Gastroesophageal sphincter (tissue), 4 donors: ENCODE results near the gene IMMP2L. TPM values are rescaled to one million over a fixed set of nuclear protein-coding genes. Genes with fewer than 3 reads are reported as not detected.

Source experiments
- ATAC-seq: fragments of 150-250 bp; one replicate; pipeline ENCODE4 v1.9.1; 2016; ENCODE audit warnings: mild to moderate bottlenecking, moderate library complexity
- H3K27ac ChIP-seq, 4 donors: fragments of 200-600 bp; sonication (generic) in 3 of 4; 1 replicate in 3 of 4; 2 replicates in 1 of 4; pipeline ENCODE4 v1.5.1; 2016 to 2019
- H3K27me3 ChIP-seq: fragments of 200-600 bp; sonication (generic); one replicate; pipeline ENCODE4 v1.5.1; 2019
- H3K36me3 ChIP-seq, 2 donors: fragments of 200-600 bp; sonication (generic); one replicate each; pipeline ENCODE4 v1.5.1; 2019; ENCODE audit warnings: control low read depth in 1 of 2
- H3K4me1 ChIP-seq, 3 donors: fragments of 200-600 bp; sonication (generic); 1 replicate in 2 of 3; 2 replicates in 1 of 3; pipeline ENCODE4 v1.5.1; 2016 to 2019; ENCODE audit warnings: control low read depth in 2 of 3
- H3K4me3 ChIP-seq, 2 donors: fragments of 200-600 bp; sonication (generic); one replicate each; pipeline ENCODE4 v1.5.1; 2019; ENCODE audit warnings: mild to moderate bottlenecking in 1 of 2, moderate library complexity in 1 of 2
- H3K9me3 ChIP-seq, 3 donors: fragments of 200-600 bp; sonication (generic); one replicate each; pipeline ENCODE4 v1.5.1; 2017 to 2019; ENCODE audit warnings: control low read depth in 2 of 3
- EP300 ChIP-seq: sonication (generic); formaldehyde crosslinking; IDR thresholded peaks from one replicate; pipeline ENCODE4 v1.6.1; 2017; ENCODE audit warnings: antibody characterized with exemption, mild to moderate bottlenecking
- POLR2A ChIP-seq, 2 donors: fragments of 450-650 bp; IDR thresholded peaks; one replicate each; pipeline ENCODE4 v1.6.1; 2017; ENCODE audit warnings: antibody characterized with exemption in 2 of 2, mild to moderate bottlenecking in 2 of 2, moderate library complexity in 1 of 2
- POLR2AphosphoS5 ChIP-seq: sonication (generic); formaldehyde crosslinking; IDR thresholded peaks from one replicate; pipeline ENCODE4 v1.6.1; 2017; ENCODE audit warnings: antibody characterized with exemption
- WGBS, 2 donors: methylation state at CpG; one replicate each; pipeline ENCODE4 v1.1.5; 2018; ENCODE audit warnings: low coverage in 1 of 2; 5-methylcytosine and 5-hydroxymethylcytosine counted together
- total RNA-seq, 4 donors: library from RNA; depleted of rRNA; stranded (reverse); fragments of >200 nt; gene quantifications; one replicate each; pipeline ENCODE4 v1.1.0, GENCODE V29; 2016
- TF ChIP-seq, protein P1 (sequence below), 4 experiments: fragments of 200-600 bp in 2 of 4; fragments of 450-650 bp in 2 of 4; sonication (generic) in 1 of 4; IDR thresholded peaks; one replicate each; pipeline ENCODE4 v1.5.1; 2017 to 2019; ENCODE audit warnings: antibody characterized with exemption in 4 of 4, mild to moderate bottlenecking in 2 of 4, moderate library complexity in 2 of 4

Gene IMMP2L
- total RNA-seq, 4 donors from 2014 or later: 13.6 to 38.5 (median 30.1) TPM

DNA sequence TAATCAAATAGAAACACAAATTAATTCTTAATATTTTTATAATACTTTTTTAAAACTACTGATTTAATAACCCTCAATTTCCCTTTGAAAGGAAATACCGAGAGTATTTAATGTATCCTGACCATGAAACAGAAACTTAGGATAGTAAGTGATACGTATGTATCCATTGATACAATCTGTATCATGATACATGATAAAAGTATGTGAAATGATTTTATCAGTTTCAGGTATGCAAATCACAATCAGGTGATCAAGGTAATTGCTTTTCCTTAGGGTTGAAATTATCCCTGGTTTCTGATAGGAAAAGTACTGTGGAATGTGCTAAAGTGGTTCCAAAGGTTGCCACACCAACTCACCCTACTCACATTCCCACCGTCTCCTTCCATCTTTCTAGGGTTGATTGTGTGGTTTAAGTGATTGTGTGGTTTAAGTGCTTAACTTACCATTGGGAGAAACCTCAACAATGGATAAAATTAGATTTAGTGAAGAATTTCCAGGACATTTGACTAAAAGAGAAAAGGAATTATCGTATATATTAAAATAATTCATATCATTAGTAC is 333.0 kb downstream of the IMMP2L start:
- Histone ChIP-seq H3K27ac (no peak overlapping the region), H3K9me3 (no peaks in the 10 kb centered on the region), H3K4me1 (peaks cover 0 to 4% (median 0%) of the 10 kb centered on the region in 3 donors), H3K27me3 (no peaks in the 10 kb centered on the region), H3K4me3 (no peak overlapping the region), H3K36me3 (no peaks in the 10 kb centered on the region)
- TF ChIP-seq POLR2A (IDR thresholded peaks at IDR 0.05) (no peak), POLR2AphosphoS5 (no peak), EP300 (no peak)
- TF ChIP-seq, protein P1, sequence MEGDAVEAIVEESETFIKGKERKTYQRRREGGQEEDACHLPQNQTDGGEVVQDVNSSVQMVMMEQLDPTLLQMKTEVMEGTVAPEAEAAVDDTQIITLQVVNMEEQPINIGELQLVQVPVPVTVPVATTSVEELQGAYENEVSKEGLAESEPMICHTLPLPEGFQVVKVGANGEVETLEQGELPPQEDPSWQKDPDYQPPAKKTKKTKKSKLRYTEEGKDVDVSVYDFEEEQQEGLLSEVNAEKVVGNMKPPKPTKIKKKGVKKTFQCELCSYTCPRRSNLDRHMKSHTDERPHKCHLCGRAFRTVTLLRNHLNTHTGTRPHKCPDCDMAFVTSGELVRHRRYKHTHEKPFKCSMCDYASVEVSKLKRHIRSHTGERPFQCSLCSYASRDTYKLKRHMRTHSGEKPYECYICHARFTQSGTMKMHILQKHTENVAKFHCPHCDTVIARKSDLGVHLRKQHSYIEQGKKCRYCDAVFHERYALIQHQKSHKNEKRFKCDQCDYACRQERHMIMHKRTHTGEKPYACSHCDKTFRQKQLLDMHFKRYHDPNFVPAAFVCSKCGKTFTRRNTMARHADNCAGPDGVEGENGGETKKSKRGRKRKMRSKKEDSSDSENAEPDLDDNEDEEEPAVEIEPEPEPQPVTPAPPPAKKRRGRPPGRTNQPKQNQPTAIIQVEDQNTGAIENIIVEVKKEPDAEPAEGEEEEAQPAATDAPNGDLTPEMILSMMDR (IDR thresholded peaks at IDR 0.05): no peak
- ATAC-seq: no peak
- WGBS, 2 donors: 95 to 98% methylated on average over 4 of the region's 4 CpGs

DNA sequence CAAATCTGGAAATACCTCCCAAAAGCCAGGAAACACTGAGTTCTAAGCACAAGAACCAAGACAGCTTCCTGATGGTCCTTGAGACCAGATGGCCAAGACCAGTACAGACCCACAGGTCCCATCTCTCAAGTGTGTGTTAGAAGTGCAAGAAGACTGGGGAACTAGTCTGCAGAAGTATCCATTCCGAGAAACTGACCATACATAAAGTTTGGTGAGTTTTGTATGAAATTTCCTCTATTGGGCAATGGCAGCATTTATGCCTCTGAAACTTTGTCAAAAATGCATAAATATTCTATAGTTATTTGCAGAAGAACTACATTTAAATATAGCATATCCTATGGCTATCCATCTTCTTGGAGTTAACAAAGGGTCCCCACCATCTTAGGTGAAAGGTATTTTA is 333.9 kb downstream of the IMMP2L start:
- no peaks in the 10 kb centered on the region for H3K9me3 ChIP-seq
- no peak overlapping the region for H3K27ac ChIP-seq
- H3K4me1 ChIP-seq: peaks cover 0 to 4% (median 0%) of the 10 kb centered on the region in 3 donors
- no peak overlapping the region for H3K4me3 ChIP-seq
- ATAC-seq: no peak
- H3K27me3 ChIP-seq: no peaks in the 10 kb centered on the region
- WGBS, 2 donors: 86 to 100% methylated on average over 1 of the region's 1 CpG
- no peak for TF ChIP-seq POLR2A (IDR thresholded peaks at IDR 0.05)
- TF ChIP-seq, protein P1 (IDR thresholded peaks at IDR 0.05): no peak
- no peak for TF ChIP-seq POLR2AphosphoS5
- TF ChIP-seq EP300: no peak
- no peaks in the 10 kb centered on the region for H3K36me3 ChIP-seq

DNA sequence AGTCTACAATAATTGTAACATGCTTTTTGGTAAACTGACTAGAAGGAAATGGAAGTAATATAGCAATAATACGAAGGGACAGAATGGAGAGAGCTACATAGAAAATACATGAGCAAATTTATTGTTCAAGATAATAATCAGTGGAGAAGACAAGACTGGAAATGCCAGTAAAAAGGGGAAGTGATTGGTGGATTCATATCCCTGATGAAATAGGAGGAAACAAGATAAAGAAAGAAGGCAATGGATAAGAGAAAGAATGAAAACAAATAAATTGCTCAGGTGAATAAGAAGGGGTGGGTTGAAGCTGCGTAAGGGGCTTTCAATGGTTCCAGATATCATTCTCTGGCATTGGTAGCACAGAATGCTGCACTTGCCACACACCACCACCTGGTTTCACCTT is 335.5 kb downstream of the IMMP2L start:
- H3K9me3 ChIP-seq: no peaks in the 10 kb centered on the region
- H3K36me3 ChIP-seq: no peaks in the 10 kb centered on the region
- H3K27me3 ChIP-seq: no peaks in the 10 kb centered on the region
- TF ChIP-seq POLR2AphosphoS5 (no peak), EP300 (no peak)
- TF ChIP-seq, protein P1 (IDR thresholded peaks at IDR 0.05): no peak
- H3K27ac ChIP-seq: no peak overlapping the region
- peaks cover 0 to 4% (median 0%) of the 10 kb centered on the region in 3 donors for H3K4me1 ChIP-seq
- WGBS, 2 donors: 93 to 95% methylated on average over 2 of the region's 2 CpGs
- no peak for ATAC-seq
- no peak overlapping the region for H3K4me3 ChIP-seq

DNA sequence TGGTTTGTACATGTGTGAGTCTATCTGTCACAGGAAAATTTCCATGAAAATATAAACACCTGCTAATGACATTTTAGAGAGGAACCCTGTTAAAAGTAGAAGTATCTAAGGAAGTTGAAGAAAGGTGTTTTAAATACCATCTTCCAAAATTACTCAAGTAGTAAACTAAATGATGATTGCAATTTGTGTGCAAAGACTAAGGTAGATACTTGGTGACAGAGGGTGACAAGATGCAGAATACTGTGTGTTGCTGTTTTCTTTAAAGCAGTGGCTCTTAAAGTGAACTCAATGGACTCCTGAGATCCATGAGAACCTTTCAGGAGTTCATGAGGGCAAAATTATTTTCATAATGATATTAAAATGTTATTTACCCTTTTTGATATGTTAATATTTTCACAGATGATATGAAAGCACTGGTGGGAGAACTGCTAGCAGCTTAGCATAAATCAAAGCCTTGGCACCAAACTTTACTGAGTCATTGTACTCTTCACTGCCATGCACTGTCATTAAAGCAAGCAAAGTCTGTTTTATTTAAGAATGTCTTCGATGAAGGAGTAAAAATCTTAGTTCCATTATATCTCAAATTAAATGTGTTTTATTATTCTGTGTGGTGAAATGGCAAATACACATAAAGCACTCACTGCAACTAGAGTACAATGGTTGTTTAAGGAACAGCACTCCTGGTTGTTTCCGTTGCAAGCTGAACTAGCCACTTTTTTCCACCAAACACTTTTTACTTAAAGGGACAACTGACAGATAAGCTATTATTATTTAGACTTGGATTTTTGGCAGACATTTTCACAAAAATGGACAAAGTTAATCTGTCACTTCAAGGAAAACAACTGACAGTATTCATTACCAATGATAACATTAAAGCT is 337.7 kb downstream of the IMMP2L start:
- Histone ChIP-seq H3K36me3 (no peaks in the 10 kb centered on the region), H3K4me3 (no peak overlapping the region), H3K27ac (no peak overlapping the region), H3K4me1 (peaks cover 0 to 4% (median 0%) of the 10 kb centered on the region in 3 donors), H3K27me3 (no peaks in the 10 kb centered on the region), H3K9me3 (no peaks in the 10 kb centered on the region)
- ATAC-seq: no peak
- TF ChIP-seq EP300 (no peak), POLR2A (IDR thresholded peaks at IDR 0.05) (no peak), POLR2AphosphoS5 (no peak)
- TF ChIP-seq, protein P1 (IDR thresholded peaks at IDR 0.05): no peak
- WGBS, 2 donors: 27 to 34% methylated on average over 2 of the region's 2 CpGs
